DND-41 (cell line): ENCODE data around the gene PRKAR2B.

Source experiments
- EZH2 ChIP-seq: IDR thresholded peaks from 3 replicates; pipeline ENCODE4 v1.6.1; 2012; ENCODE audit warnings: borderline replicate concordance, low read depth, mild to moderate bottlenecking, moderate library complexity, low read length, inconsistent platforms; ENCODE audit not compliant: severe bottlenecking
- TF ChIP-seq, protein P1 (sequence below): IDR thresholded peaks from 2 replicates; pipeline ENCODE4 v1.5.1; 2012; ENCODE audit warnings: borderline replicate concordance, low read length, moderate library complexity, mild to moderate bottlenecking; ENCODE audit not compliant: poor library complexity, severe bottlenecking; ENCODE audit errors: extremely low read depth

DNA sequence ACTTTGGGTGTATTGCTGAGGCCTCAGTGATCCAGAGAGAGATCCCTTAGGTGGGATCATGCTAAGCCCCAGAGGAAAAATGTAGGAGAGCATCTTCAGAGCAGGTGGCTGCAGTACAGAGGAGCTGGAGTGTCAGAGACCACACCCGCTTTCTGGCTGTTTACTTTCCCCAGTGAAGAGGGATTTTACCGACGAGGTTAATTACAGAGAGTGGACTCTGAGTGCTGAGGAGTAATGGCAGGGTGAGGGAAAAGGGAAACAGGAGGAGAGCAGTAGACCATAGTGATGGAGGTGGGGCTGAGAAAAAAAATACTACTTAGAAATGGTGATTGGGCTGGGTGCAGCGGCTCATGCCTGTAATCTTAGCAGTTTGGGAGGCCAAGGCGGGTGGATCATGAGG lies 81.0 kb downstream of the PRKAR2B start:
- TF ChIP-seq, protein P1, sequence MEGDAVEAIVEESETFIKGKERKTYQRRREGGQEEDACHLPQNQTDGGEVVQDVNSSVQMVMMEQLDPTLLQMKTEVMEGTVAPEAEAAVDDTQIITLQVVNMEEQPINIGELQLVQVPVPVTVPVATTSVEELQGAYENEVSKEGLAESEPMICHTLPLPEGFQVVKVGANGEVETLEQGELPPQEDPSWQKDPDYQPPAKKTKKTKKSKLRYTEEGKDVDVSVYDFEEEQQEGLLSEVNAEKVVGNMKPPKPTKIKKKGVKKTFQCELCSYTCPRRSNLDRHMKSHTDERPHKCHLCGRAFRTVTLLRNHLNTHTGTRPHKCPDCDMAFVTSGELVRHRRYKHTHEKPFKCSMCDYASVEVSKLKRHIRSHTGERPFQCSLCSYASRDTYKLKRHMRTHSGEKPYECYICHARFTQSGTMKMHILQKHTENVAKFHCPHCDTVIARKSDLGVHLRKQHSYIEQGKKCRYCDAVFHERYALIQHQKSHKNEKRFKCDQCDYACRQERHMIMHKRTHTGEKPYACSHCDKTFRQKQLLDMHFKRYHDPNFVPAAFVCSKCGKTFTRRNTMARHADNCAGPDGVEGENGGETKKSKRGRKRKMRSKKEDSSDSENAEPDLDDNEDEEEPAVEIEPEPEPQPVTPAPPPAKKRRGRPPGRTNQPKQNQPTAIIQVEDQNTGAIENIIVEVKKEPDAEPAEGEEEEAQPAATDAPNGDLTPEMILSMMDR: no peak
- TF ChIP-seq EZH2: no peak
